Putamen (tissue), 1 donor: ENCODE measurements around the gene ESR2.
"Not testable (repeated sequence)": the region's sequence is repeated elsewhere in the genome, so short reads cannot be mapped to it uniquely, and the experiment has no call there.

Source experiments
- DNase-seq: peaks from one replicate; pipeline ENCODE4 v3.0.0-alpha.2; 2016; ENCODE audit warnings: low spot score

The ESR2 gene

DNA sequence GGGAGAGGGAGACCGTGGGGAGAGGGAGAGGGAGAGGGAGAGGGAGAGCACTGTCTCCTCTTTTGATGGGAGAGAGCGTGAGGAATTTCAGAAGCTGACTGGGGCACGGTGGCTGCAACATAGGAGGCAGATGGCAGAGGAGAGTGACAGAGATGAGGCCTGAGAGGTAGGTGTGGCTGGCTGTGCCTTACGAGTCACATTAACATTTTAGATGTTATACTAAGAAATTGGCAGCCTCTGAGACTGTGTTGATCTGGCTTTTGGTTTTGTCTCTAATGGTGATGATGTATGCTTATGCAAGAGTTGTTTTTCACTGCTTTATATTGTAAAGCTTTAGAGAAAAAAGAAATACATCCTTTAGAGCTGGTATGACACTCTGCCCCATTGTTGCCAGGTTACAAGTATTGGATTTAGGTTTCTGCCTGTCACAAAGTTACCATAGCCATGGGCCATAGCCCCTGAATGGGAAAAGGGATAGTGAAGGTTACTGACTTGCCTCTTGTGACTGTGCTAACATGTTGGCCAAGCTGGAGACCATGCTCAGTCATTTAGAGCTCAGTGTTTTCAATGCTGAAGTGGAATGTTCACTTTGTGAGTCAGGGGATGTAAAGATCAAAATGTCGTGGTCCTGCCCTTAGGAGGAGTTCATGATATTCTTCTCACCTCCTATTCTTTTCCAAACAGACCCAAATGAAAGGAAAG is 255.2 kb downstream of the ESR2 start:
- DNase-seq, result no peak

GRCh38 chr14:64037869-64038745 is 256.1 kb downstream of the ESR2 start:
- not testable (repeated sequence) for DNase-seq

GRCh38 chr14:64035143-64035542 is 259.0 kb downstream of the ESR2 start:
- DNase-seq, result no peak
